GM18519 (cell line): Measurements from ENCODE around the gene THYN1.
"Not testable (repeated sequence)": the region's sequence is repeated elsewhere in the genome, so short reads cannot be mapped to it uniquely, and the experiment has no call there.

Experiments used
- ATAC-seq: cut with Tn5 transposase; IDR thresholded peaks from one replicate; pipeline ENCODE4 v1.9.1; 2021; ENCODE audit warnings: mild to moderate bottlenecking, moderate library complexity; ENCODE audit not compliant: unreplicated experiment, low FRiP score

Gene THYN1

DNA sequence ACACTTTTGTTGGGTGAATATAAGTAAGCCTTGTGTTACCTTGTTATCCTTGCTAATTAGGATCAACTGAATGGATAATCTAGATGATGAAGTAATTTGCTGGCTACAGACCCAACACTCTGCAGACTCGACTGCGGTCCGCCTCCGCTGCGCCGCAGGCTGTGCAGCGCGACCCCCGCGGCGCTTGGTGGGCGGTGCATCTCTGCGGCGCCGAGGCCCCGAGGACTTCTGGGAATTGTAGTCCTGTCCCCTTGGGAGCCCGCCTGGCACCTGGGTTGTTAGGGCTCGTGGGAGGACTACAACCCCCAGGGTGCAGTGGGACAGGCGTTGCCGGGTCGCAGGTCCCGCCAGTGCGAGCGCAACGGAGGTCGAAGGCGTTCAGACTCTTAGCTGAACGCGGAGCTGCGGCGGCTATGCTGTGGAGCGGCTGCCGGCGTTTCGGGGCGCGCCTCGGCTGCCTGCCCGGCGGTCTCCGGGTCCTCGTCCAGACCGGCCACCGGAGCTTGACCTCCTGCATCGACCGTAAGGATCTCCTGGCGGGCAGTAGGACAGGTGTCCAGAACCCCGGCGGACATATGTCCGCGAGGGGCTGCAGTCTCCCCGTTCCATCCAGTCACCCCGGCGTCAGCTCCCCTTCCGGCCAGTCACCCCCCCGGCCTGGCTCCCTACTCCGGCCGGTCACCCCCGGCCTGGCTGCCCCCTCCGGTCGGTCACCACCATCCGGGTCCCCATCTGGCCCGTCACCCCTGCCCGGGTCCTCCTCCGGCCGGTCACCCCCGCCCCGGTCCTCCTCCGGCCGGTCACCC is at the start of gene THYN1, which contains the start of gene ACAD8:
TSS of gene THYN1 (minus strand) at position 165 of the 806 bp plus-strand sequence. CDS start 470 bp downstream, outside the sequence.
TSS of gene ACAD8 (plus strand) at position 381 of the 806 bp plus-strand sequence. CDS start at position 414, 33 bp downstream.
- ATAC-seq, result peak; percentile 98

GRCh38 chr11:134294664-134295063 is 41.5 kb upstream of the THYN1 start:
- ATAC-seq, result no peak

DNA sequence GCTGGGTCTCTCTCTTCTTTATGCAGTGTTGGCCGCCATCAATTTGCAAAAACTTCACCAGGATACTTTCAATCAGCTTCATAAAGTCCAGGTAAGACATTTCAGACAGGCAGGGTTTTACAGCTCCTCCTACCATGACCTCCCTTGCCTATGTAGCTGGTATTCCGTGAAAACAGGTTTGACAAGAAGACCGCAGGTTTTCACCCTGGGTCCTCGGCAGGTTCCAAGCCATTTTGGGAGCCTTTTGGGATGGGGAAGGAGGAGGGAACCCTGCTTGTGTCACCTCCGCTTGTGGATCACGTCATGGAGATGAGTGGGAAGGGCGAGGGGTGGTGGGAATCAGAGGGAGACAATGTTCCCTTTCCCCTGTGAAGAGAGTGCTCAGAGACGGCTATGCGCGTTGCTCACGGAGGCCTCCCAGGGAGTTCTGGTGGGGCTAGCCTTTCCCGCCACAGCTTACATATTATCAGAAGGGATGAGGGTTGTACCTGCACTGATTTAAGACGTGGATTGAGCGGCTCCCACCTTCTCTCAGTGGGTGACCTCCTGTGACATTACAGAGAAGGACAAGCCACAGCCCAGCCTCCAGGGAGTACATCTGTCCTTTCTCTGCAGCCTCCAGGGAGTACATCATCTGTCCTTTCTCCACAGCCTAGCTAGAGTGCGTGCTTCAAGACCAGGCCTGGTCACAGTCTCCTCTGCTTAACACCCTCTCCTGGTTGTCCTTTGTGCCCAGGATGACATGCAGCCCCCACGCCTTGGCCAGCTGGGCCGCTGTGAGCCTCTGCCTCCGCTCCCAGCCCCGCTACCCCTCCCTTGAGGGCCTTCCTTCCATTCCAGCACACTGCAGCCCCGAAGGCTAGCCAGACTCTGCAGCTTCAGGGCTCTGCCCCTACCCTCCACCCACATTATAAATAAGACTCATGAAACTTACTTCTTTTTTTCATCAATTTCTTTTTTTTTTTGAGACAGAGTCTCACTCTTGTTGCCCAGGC is 40.3 kb upstream of the THYN1 start:
- no peak for ATAC-seq

GRCh38 chr11:134292661-134293060 is 39.5 kb upstream of the THYN1 start:
- ATAC-seq, result no peak

DNA sequence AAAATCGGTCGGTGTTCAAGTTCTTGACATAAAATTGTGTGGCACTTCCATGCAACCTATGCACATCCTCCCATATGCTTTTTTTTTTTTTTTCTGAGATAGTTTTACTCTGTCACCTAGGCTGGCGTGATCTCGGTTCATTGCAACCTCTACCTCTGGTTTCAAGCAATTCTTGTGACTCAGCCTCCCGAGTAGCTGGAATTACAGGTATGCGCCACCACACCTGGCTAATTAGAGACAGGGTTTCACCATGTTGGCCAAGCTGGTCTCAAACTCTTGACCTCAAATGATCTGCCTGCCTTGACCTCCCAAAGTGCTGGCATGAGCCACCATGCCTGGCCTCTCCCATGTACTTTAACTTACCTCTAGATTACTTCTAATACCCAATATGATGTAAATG is 38.0 kb upstream of the THYN1 start:
- no peak for ATAC-seq

DNA sequence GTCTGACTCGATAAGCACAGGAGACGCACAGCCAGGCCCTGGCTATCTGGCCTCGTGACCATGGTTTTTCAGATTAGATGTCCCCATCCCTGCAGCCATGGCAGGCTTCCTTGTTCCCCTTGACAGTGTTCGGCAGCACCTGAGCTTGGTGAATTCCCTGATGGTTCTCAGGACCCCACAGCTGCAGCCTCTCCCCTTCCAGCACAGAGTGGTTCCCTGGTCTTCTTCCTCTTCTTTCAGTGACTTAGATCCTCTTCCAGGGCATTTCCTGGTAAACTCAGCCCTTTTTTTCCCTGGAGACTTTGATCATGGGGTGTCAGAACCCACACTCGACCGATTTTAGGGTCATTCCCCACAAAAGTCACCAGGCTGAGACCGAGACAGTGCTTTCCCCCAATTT is 37.5 kb upstream of the THYN1 start:
- no peak for ATAC-seq

DNA sequence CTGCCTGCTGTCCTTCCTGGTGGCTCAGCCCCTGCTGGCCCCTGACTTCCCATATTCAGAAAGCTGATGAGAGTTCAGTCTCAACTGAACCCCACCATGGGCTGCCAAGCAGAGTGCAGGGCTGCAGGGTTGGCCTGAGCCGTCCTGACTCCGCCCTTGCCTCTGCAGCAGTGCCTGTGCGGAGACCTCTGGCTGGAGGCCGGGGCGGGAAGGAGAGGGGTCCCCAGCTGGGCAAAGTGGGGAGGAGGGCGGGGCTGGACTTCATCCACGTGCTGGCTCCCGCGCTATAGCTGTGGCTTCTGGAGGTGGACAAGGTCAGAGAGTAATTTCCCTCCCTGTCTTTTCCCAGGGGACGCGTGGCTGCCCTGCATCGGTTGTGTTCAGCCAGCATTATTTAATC is 36.6 kb upstream of the THYN1 start:
- ATAC-seq, result no peak

DNA sequence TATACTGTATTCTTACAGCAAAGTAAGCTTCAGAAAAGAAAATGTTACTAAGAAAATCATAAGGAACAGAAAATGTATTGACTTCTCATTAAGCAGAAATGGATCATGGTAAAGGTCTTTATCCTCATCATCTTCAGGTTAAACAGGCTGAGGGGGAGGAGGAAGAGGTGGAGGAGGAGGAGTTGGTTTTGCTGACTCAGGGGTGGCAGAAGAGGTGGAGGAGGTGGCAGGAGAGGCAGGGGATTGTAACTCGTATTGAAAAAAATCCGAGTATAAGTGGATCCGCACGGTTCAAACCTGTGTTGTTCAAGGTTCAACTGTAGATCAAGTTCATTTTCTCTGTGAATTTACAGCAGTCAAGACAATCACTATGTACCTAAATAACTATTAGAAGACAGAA is 36.0 kb upstream of the THYN1 start:
- no peak for ATAC-seq

- ATAC-seq, result no peak
These were observed 35.3 kb upstream of the THYN1 start for GRCh38 chr11:134288486-134288885.

- ATAC-seq, result no peak
These were observed 34.4 kb upstream of the THYN1 start for GRCh38 chr11:134287561-134287960.

GRCh38 chr11:134284349-134284748 is 31.2 kb upstream of the THYN1 start:
- not testable (repeated sequence) for ATAC-seq

DNA sequence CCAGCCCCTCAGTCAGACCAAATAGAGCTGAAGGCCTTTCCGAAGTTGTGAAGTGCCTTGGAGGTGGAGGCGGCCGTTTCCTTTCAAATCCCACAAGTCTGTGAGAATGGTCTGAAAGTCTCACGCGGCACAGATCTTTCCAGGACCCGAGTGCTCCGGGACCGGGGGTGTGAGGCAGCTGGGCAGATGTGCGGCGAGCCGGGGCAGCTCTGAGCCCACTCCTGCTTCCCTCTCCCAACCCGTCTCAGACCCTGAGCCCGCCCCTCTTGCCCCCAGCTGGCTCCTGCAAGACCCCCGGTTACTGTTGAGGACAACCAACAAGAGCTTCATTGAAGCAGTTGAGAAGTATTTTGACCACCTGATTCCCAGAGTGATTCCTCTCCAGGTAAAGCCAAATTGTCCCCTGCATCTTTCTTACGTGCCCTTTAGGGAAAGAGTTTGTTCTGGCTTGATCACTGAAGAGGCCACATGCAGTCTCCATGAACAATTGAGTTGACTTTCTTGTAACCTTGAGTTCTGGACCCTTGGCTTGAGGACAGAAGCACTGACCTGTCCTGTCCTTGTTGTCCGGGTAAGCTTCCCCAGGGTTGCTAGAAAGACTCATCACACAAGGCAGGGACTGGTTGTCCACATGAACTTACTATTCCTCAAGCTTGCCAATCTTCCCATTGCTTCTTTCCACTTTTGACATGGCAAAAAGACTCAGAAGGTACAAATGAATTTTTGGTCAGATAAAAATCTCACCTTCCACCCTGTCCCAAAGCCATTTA is 30.5 kb upstream of the THYN1 start:
- no peak for ATAC-seq

- no peak for ATAC-seq
These were observed 29.2 kb upstream of the THYN1 start for GRCh38 chr11:134282121-134283045.

- not testable (repeated sequence) for ATAC-seq
These were observed 28.5 kb upstream of the THYN1 start for GRCh38 chr11:134281635-134282034.

- ATAC-seq, result no peak
These were observed 25.2 kb upstream of the THYN1 start for GRCh38 chr11:134278356-134278755.

DNA sequence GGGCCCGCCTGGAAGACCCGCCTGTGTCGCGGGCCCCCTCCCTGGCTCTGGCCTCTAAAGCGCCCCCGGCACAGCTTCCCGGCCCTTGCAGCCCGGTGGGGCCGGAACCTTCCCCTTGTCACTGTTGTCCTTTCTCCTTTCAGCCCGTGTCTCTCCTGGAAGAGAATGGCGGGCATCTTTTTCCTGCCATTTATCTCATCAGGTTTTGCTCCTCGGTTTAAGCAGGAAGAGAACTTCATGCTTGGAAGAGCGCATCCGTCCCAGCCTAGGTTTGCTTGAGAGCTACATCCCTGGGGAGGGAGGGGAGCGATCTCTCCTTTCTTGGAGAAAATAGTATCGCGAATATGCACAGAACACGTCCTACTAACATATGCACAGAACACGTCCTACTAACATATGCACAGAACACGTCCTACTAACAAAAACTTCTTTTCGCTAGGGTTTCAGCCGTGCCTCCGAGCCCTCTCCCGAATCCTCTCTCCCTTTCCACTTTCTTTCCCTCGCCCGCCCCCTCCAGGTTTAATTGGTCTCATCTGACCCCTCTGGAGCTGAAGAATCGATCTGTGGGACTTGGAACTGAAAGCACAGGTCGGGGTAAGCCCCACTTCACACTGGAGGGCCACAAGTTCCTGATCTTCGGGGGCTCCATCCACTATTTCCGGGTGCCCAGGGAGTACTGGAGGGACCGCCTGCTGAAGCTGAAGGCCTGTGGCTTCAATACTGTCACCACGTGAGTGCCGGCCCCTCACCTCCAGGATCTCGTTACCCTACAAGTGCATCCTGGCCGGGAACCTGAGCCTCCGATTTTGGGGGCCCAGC is 24.2 kb upstream of the THYN1 start:
- no peak for ATAC-seq

DNA sequence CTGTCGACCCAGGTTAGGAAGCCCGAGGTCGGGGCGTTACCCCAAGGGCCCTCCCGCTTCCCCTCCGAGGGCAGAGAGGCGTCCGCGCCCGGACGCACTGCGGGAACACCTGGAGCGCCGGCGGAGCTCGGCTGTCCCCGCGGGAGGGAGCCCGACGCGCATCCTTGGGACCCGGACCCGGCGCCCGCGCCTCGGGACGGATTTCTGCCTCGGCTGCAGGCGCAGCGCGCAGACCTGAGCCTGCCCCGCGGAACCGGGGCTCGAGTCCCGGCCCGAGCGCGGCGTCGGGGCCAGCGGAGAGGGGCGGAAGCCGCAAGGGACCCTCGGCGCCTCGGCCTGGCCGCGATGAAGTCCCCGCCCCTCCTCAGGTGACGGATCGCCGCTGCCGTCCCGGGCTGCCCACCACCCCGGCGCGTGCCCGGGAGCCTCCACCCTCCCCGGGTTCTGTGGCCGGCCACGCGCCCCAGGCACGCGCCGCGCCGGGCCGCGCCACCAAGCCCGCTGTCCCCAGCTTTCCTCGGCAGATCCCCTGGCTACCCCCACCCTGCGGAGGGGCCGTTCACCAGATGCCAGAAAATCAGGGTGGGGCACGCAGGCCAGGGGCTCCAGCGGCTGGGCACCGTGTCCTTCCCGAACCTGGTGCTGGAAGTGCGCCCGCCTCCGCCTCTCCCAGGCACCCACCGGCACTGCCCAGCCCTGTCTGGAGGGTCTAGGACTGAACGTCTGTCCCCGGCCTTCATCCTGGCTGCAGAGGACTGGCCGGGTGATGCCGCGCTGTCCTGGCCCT is 23.4 kb upstream of the THYN1 start:
- no peak for ATAC-seq
